ENCODE results near the gene JAKMIP3.

GRCh38 chr10:132070724-132071123 lies 5.0 kb downstream of the JAKMIP3 start:
- TF ChIP-seq POLR2AphosphoS5 (IDR thresholded peaks at IDR 0.05; ENCODE audit: low read depth, low read length), result no peak
- TF ChIP-seq REST (IDR thresholded peaks at IDR 0.05; ENCODE audit: insufficient read depth in 1 of 2, low read depth in 2 of 2, low read length in 2 of 2), result no peak
- TF ChIP-seq TAF1 (IDR thresholded peaks at IDR 0.05; ENCODE audit: borderline replicate concordance, insufficient read depth, low read length), result no peak
- no peak for TF ChIP-seq SIN3A (IDR thresholded peaks at IDR 0.05; ENCODE audit: borderline replicate concordance, insufficient read depth, low read length)
